HEK293 (cell line): ENCODE measurements around the gene FAM181A.

Experiments used
- BCL11A ChIP-seq: fragments of 450-650 bp; formaldehyde crosslinking; IDR thresholded peaks from 2 replicates; pipeline ENCODE4 v1.5.1; 2016; ENCODE audit warnings: low read depth, missing biosample characterization, missing genetic modification characterization
- MYNN ChIP-seq: fragments of 450-650 bp; formaldehyde crosslinking; IDR thresholded peaks from 2 replicates; pipeline ENCODE4 v1.5.1; 2016; ENCODE audit warnings: missing biosample characterization, missing genetic modification characterization, borderline replicate concordance
- YY1 ChIP-seq: fragments of 450-650 bp; formaldehyde crosslinking; IDR thresholded peaks from 2 replicates; pipeline ENCODE4 v1.5.1; 2018; ENCODE audit warnings: missing biosample characterization, missing genetic modification characterization
- ZBTB7A ChIP-seq: fragments of 450-650 bp; formaldehyde crosslinking; IDR thresholded peaks from 2 replicates; pipeline ENCODE4 v1.5.1; 2016; ENCODE audit warnings: low read depth, missing biosample characterization, missing genetic modification characterization
- ZNF133 ChIP-seq: fragments of 450-650 bp; formaldehyde crosslinking; IDR thresholded peaks from 2 replicates; pipeline ENCODE4 v1.5.1; 2016; ENCODE audit warnings: missing biosample characterization, missing genetic modification characterization
- ZNF175 ChIP-seq: fragments of 450-650 bp; formaldehyde crosslinking; IDR thresholded peaks from 2 replicates; pipeline ENCODE4 v1.5.1; 2016; ENCODE audit warnings: missing biosample characterization, missing genetic modification characterization
- ZNF274 ChIP-seq, 2 experiments: fragments of 200-500 bp in 1 of 2; fragments of 450-650 bp in 1 of 2; sonication (Bioruptor generic) in 1 of 2; formaldehyde crosslinking in 1 of 2; IDR thresholded peaks; 2 replicates each; pipeline versions ENCODE4 v1.5.1 to v1.6.1; 2014 to 2016; ENCODE audit warnings: borderline replicate concordance in 1 of 2, inconsistent platforms in 1 of 2, low read length in 1 of 2, missing biosample characterization in 1 of 2, missing genetic modification characterization in 1 of 2
- ZNF335 ChIP-seq: fragments of 450-650 bp; formaldehyde crosslinking; conservative IDR thresholded peaks from 2 replicates; pipeline ENCODE4 v1.5.1; 2016; ENCODE audit warnings: missing biosample characterization, missing genetic modification characterization
- ZNF366 ChIP-seq: fragments of 450-650 bp; formaldehyde crosslinking; conservative IDR thresholded peaks from 2 replicates; pipeline ENCODE4 v1.5.1; 2016; ENCODE audit warnings: missing biosample characterization, missing genetic modification characterization
- TF ChIP-seq, protein P1 (sequence below): fragments of 450-650 bp; formaldehyde crosslinking; IDR thresholded peaks from 2 replicates; pipeline ENCODE4 v1.5.1; 2016; ENCODE audit warnings: missing biosample characterization, missing genetic modification characterization
- TF ChIP-seq, protein P2 (sequence below): fragments of 450-650 bp; formaldehyde crosslinking; IDR thresholded peaks from 2 replicates; pipeline ENCODE4 v1.5.1; 2017; ENCODE audit warnings: missing biosample characterization, missing genetic modification characterization
- TF ChIP-seq, protein P3 (sequence below): fragments of 450-650 bp; formaldehyde crosslinking; IDR thresholded peaks from 2 replicates; pipeline ENCODE4 v1.5.1; 2016; ENCODE audit warnings: missing biosample characterization, missing genetic modification characterization
- TF ChIP-seq, protein P4 (sequence below): fragments of 450-650 bp; formaldehyde crosslinking; IDR thresholded peaks from 2 replicates; pipeline ENCODE4 v1.5.1; 2016; ENCODE audit warnings: missing biosample characterization, missing genetic modification characterization

DNA sequence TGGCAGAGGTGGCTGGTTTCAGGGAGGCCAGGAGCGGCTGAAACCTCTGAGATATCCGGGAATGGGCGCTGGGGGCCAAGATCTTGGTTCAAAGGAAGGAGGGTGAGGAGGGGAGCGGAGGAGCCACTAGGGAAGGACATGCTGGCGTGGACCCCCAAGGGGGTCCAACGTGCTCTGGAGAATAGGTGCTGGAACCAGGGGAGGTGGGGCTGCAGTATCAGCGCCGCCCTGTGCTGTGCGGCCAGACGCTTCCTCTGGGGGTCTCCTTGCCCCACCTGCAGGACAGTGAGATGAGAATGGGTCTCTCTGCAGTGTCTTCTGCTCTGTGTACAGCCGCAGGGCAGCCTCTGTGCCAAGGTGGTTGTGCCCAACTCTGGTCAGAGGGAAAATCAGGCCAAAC is 2.5 kb downstream of the FAM181A start:
- TF ChIP-seq ZNF335: no peak
- TF ChIP-seq, protein P1, sequence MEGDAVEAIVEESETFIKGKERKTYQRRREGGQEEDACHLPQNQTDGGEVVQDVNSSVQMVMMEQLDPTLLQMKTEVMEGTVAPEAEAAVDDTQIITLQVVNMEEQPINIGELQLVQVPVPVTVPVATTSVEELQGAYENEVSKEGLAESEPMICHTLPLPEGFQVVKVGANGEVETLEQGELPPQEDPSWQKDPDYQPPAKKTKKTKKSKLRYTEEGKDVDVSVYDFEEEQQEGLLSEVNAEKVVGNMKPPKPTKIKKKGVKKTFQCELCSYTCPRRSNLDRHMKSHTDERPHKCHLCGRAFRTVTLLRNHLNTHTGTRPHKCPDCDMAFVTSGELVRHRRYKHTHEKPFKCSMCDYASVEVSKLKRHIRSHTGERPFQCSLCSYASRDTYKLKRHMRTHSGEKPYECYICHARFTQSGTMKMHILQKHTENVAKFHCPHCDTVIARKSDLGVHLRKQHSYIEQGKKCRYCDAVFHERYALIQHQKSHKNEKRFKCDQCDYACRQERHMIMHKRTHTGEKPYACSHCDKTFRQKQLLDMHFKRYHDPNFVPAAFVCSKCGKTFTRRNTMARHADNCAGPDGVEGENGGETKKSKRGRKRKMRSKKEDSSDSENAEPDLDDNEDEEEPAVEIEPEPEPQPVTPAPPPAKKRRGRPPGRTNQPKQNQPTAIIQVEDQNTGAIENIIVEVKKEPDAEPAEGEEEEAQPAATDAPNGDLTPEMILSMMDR: no peak
- TF ChIP-seq, protein P2, sequence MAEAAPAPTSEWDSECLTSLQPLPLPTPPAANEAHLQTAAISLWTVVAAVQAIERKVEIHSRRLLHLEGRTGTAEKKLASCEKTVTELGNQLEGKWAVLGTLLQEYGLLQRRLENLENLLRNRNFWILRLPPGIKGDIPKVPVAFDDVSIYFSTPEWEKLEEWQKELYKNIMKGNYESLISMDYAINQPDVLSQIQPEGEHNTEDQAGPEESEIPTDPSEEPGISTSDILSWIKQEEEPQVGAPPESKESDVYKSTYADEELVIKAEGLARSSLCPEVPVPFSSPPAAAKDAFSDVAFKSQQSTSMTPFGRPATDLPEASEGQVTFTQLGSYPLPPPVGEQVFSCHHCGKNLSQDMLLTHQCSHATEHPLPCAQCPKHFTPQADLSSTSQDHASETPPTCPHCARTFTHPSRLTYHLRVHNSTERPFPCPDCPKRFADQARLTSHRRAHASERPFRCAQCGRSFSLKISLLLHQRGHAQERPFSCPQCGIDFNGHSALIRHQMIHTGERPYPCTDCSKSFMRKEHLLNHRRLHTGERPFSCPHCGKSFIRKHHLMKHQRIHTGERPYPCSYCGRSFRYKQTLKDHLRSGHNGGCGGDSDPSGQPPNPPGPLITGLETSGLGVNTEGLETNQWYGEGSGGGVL (tag by site-specific recombination): no peak
- TF ChIP-seq ZNF133: no peak
- TF ChIP-seq, protein P3, sequence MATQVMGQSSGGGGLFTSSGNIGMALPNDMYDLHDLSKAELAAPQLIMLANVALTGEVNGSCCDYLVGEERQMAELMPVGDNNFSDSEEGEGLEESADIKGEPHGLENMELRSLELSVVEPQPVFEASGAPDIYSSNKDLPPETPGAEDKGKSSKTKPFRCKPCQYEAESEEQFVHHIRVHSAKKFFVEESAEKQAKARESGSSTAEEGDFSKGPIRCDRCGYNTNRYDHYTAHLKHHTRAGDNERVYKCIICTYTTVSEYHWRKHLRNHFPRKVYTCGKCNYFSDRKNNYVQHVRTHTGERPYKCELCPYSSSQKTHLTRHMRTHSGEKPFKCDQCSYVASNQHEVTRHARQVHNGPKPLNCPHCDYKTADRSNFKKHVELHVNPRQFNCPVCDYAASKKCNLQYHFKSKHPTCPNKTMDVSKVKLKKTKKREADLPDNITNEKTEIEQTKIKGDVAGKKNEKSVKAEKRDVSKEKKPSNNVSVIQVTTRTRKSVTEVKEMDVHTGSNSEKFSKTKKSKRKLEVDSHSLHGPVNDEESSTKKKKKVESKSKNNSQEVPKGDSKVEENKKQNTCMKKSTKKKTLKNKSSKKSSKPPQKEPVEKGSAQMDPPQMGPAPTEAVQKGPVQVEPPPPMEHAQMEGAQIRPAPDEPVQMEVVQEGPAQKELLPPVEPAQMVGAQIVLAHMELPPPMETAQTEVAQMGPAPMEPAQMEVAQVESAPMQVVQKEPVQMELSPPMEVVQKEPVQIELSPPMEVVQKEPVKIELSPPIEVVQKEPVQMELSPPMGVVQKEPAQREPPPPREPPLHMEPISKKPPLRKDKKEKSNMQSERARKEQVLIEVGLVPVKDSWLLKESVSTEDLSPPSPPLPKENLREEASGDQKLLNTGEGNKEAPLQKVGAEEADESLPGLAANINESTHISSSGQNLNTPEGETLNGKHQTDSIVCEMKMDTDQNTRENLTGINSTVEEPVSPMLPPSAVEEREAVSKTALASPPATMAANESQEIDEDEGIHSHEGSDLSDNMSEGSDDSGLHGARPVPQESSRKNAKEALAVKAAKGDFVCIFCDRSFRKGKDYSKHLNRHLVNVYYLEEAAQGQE (tag by site-specific recombination): no peak
- TF ChIP-seq ZBTB7A (tag by site-specific recombination): no peak
- TF ChIP-seq ZNF175 (tag by site-specific recombination): no peak
- TF ChIP-seq, protein P4, sequence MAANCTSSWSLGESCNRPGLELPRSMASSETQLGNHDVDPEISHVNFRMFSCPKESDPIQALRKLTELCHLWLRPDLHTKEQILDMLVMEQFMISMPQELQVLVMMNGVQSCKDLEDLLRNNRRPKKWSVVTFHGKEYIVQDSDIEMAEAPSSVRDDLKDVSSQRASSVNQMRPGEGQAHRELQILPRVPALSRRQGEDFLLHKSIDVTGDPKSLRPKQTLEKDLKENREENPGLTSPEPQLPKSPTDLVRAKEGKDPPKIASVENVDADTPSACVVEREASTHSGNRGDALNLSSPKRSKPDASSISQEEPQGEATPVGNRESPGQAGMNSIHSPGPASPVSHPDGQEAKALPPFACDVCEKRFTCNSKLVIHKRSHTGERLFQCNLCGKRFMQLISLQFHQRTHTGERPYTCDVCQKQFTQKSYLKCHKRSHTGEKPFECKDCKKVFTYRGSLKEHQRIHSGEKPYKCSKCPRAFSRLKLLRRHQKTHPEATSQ (tag by site-specific recombination): no peak
- TF ChIP-seq ZNF274 (IDR thresholded peaks at IDR 0.05; ENCODE audit: low read length): no peak
- TF ChIP-seq ZNF274 (tag by site-specific recombination; IDR thresholded peaks at IDR 0.05; ENCODE audit: borderline replicate concordance): no peak
- no peak for TF ChIP-seq YY1 (tag by site-specific recombination)
- TF ChIP-seq MYNN (tag by site-specific recombination): no peak
- TF ChIP-seq ZNF366: no peak
- no peak for TF ChIP-seq BCL11A (tag by site-specific recombination)
